Measurements from ENCODE around the gene NALCN. TPM values are rescaled to one million over a fixed set of nuclear protein-coding genes. Genes with fewer than 3 reads are reported as not detected.

The NALCN gene
- total RNA-seq, 1 donor from 2014 or later = 0.81 TPM

DNA sequence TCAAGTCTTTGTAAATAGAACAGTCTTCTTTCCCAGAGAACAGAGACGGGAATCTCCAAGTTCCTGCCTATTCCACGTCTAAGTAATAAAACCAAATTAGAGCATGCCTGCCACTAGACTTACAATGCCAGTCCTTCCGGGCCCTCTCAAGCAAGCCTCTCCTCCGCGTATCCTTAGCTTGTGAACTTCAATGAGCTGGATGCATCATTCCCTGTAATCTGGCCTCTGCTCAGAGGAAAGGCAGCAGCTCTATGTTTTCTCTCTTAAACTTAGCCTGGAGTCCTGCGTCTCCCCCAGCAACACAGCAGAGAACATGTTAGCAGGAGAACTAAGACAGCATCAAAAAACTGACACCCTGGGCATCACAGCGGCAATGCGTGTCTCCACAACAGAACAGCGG lies 8.2 kb downstream of the NALCN start:
- no peak overlapping the region for H3K27ac Mint-ChIP-seq (ENCODE audit: unreplicated experiment)
- TF ChIP-seq, protein P1, sequence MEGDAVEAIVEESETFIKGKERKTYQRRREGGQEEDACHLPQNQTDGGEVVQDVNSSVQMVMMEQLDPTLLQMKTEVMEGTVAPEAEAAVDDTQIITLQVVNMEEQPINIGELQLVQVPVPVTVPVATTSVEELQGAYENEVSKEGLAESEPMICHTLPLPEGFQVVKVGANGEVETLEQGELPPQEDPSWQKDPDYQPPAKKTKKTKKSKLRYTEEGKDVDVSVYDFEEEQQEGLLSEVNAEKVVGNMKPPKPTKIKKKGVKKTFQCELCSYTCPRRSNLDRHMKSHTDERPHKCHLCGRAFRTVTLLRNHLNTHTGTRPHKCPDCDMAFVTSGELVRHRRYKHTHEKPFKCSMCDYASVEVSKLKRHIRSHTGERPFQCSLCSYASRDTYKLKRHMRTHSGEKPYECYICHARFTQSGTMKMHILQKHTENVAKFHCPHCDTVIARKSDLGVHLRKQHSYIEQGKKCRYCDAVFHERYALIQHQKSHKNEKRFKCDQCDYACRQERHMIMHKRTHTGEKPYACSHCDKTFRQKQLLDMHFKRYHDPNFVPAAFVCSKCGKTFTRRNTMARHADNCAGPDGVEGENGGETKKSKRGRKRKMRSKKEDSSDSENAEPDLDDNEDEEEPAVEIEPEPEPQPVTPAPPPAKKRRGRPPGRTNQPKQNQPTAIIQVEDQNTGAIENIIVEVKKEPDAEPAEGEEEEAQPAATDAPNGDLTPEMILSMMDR (IDR thresholded peaks at IDR 0.05; ENCODE audit: partially characterized antibody, unreplicated experiment) = no peak
- peaks cover 3% of the 10 kb centered on the region for H3K9me3 Mint-ChIP-seq (ENCODE audit: unreplicated experiment)
- H3K4me3 Mint-ChIP-seq (ENCODE audit: unreplicated experiment) = no peak overlapping the region
- no peaks in the 10 kb centered on the region for H3K36me3 Mint-ChIP-seq (ENCODE audit: unreplicated experiment)
- no peaks in the 10 kb centered on the region for H3K4me1 Mint-ChIP-seq (ENCODE audit: low read depth, unreplicated experiment)
- no peak for DNase-seq
- H3K27me3 Mint-ChIP-seq (ENCODE audit: unreplicated experiment) = peaks cover 4% of the 10 kb centered on the region

DNA sequence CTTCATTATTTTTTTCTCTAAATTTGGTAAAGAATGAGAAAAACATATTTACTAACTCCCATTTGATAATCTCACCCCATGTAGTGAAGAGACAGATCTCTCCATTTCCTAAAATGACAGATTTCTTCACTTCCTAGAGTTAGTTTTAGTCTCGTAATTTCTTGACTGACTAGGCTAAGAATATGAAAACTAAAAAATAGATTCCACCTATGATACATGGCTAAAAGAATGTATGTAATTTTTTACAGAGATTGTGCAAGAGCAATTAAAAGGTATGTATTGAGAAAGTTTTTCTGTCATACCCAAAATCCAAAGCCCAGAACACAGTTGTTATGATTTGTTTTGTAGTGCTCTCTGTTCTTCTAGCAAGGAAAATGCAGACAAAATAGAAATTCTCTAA lies 9.5 kb downstream of the NALCN start:
- Mint-ChIP-seq H3K4me3 (ENCODE audit: unreplicated experiment) (no peak overlapping the region), H3K36me3 (ENCODE audit: unreplicated experiment) (no peaks in the 10 kb centered on the region), H3K27ac (ENCODE audit: unreplicated experiment) (no peak overlapping the region), H3K27me3 (ENCODE audit: unreplicated experiment) (peaks cover 4% of the 10 kb centered on the region), H3K9me3 (ENCODE audit: unreplicated experiment) (peaks cover 3% of the 10 kb centered on the region), H3K4me1 (ENCODE audit: low read depth, unreplicated experiment) (no peaks in the 10 kb centered on the region)
- TF ChIP-seq, protein P1 (IDR thresholded peaks at IDR 0.05; ENCODE audit: partially characterized antibody, unreplicated experiment) = no peak
- DNase-seq = no peak

DNA sequence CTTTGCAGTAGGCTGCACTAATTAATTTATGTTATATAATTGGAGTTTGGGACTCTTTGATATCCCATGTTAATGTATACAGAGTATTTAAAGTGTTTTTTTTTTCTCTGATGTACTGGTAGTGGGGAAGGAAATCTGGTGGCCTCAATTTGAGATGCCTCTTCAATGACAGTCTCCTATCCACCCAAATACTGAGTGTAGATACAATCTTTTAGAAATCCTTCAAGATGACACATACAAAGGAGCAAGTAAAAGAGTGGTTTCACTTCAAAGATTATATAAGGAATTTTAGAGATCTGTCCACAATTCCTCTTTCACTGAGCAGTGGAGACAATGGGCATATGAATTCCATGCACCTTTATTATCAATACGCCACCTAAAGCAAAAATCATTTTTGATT lies 15.1 kb downstream of the NALCN start:
- Mint-ChIP-seq H3K4me1 (ENCODE audit: low read depth, unreplicated experiment) (no peaks in the 10 kb centered on the region), H3K4me3 (ENCODE audit: unreplicated experiment) (no peak overlapping the region), H3K36me3 (ENCODE audit: unreplicated experiment) (no peaks in the 10 kb centered on the region), H3K27me3 (ENCODE audit: unreplicated experiment) (peaks cover 4% of the 10 kb centered on the region), H3K9me3 (ENCODE audit: unreplicated experiment) (no peaks in the 10 kb centered on the region), H3K27ac (ENCODE audit: unreplicated experiment) (no peak overlapping the region)
- no peak for DNase-seq
- TF ChIP-seq, protein P1 (IDR thresholded peaks at IDR 0.05; ENCODE audit: partially characterized antibody, unreplicated experiment) = no peak

DNA sequence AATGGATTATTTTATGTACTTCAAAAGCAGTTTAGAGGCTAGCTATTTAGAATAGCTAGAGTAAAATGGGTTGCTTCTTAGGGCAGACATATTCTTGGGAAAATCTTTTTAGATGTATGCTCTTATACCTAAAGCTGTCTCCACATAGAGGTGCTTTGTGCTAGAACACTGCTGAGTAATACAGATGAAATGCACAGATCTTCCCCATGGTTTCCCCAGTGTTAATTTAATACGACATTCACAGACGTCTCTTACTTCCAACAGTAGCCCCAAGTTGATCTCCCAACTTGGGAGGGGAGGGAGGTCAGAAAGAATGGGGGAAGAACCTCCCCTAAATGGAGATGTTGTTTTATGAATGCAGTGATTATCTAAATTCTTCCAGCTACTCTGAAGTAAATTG lies 16.9 kb downstream of the NALCN start:
- Mint-ChIP-seq H3K27ac (ENCODE audit: unreplicated experiment) (no peak overlapping the region), H3K27me3 (ENCODE audit: unreplicated experiment) (no peaks in the 10 kb centered on the region), H3K4me3 (ENCODE audit: unreplicated experiment) (no peak overlapping the region), H3K9me3 (ENCODE audit: unreplicated experiment) (no peaks in the 10 kb centered on the region), H3K36me3 (ENCODE audit: unreplicated experiment) (no peaks in the 10 kb centered on the region), H3K4me1 (ENCODE audit: low read depth, unreplicated experiment) (peaks cover 3% of the 10 kb centered on the region)
- DNase-seq = no peak
- TF ChIP-seq, protein P1 (IDR thresholded peaks at IDR 0.05; ENCODE audit: partially characterized antibody, unreplicated experiment) = no peak

DNA sequence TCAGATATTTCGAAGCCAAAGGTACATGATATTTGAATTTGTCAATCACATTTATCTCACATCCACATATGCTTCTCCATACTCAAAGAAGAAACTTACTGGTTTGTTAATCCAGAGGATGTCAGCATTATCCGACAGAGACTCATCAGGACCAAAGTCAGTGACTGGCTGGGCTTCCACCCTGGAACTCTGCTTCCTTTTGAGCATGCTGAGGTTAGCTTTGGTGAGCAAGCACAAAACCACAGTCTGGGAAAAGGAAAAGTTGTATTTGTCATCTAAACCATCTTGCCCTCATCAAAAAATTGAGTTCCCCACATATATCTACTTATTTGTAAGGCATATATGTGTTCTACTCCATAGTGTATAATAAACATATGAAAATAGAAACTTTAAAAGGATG lies 17.4 kb downstream of the NALCN start:
- peaks cover 6% of the 10 kb centered on the region for H3K4me1 Mint-ChIP-seq (ENCODE audit: low read depth, unreplicated experiment)
- TF ChIP-seq, protein P1 (IDR thresholded peaks at IDR 0.05; ENCODE audit: partially characterized antibody, unreplicated experiment) = no peak
- no peaks in the 10 kb centered on the region for H3K9me3 Mint-ChIP-seq (ENCODE audit: unreplicated experiment)
- H3K27me3 Mint-ChIP-seq (ENCODE audit: unreplicated experiment) = no peaks in the 10 kb centered on the region
- no peak overlapping the region for H3K4me3 Mint-ChIP-seq (ENCODE audit: unreplicated experiment)
- H3K27ac Mint-ChIP-seq (ENCODE audit: unreplicated experiment) = no peak overlapping the region
- DNase-seq = no peak
- no peaks in the 10 kb centered on the region for H3K36me3 Mint-ChIP-seq (ENCODE audit: unreplicated experiment)

Data from glutamatergic neuron (in vitro differentiated cells).